DMS153 treated with DMSO at 0.1 percent for 48 hours (cell line): Measurements from ENCODE around the gene AKAP6.

Experiments used
- DNase-seq: peaks from one replicate; lab custom pipeline; 2025; ENCODE audit not compliant: unreplicated experiment; lab: John Stamatoyannopoulos, UW

AKAP6 gene

DNA sequence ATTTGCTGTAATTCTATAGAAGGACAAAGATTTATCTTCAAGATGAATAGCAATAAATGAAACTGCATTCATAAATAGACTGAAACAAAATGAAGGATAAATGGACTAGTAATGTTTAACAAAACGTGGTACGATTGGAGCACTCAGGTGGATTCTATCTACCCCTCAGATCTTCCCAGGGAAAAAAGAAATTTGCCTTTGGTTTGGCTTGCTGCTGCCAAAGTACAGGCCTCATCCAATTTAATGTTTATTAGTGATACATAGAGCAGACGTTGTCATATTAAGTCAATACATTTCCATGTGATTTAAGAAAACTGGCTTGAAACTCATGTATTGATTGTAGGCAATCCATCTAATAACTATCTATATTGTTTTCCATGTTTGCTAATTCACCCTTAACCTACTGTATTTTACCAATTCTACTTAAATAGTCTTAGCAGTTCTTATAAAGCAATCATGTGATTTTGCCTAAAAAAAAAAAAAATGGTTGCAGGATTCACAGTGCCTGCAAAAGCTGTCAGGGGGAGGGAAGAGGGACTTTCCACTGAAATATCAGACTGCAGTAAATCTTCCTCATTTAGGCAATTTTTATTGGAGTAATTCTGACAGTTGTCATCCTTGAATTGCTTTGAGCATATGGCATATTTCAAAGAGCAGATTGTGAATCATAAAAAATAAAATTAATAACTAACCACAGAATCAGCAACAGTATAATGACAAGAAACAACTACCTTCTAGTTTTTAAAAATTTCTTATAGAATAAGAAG, 367.4 kb downstream of the AKAP6 start:
- DNase-seq, result no peak

DNA sequence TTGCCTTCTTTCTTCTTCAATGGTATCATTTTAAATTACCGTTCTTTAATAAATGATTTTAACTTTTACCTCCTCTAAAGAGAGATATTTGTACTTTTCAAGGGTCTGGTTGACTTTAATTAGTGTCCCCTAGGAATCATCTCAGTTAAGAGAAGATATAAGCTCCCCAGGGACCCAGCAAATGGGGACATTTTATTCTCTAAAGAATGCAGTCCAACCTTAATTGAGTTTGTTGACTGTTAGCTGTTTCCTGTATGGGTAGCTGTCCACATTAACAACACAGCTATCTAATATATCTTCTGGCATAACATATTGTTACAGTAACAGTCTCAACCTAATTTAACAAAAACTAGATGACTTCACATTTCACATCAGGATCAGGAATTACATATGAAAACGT, 368.0 kb downstream of the AKAP6 start:
- no peak for DNase-seq

DNA sequence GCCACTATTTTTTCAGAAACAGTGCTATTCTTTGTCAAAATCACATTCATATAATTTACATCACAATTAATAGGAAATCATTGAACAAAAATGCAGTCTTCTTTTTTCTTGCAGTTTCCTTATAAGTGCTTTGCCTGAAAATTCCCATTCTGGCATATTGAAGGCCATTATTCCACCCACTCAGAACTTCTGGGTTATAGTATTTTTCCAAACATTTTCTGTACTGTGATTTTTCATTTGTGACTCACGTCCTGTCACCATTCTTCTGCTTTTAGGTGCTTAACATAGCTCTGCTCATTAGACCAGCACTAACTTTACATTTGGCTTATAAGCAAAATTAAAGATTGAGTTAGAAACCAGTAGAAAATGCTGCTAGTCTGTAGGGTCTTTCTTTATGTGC, 368.6 kb downstream of the AKAP6 start:
- DNase-seq, result no peak

DNA sequence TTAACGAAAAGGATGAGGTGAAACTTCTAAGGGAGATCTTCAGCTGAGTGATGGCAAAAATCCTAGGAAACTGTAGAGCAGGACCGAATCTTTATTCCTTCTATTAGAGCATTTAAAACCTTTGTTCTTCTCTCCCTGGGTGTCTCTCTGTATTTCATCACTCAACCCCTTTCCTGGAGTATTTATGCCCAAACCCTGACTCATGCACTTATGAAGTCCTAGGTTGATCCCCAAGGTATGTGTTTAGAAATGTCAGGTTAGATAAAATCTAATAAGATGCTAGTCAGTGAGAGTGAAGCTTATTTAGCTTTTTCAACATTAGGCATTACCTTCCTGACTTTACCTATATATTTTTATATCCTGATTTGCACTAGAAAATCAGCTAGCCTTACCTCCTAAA, 369.7 kb downstream of the AKAP6 start:
- no peak for DNase-seq

GRCh38 chr14:32701475-32701874, 372.4 kb downstream of the AKAP6 start:
- no peak for DNase-seq

GRCh38 chr14:32702088-32702487, 373.0 kb downstream of the AKAP6 start:
- DNase-seq, result no peak

DNA sequence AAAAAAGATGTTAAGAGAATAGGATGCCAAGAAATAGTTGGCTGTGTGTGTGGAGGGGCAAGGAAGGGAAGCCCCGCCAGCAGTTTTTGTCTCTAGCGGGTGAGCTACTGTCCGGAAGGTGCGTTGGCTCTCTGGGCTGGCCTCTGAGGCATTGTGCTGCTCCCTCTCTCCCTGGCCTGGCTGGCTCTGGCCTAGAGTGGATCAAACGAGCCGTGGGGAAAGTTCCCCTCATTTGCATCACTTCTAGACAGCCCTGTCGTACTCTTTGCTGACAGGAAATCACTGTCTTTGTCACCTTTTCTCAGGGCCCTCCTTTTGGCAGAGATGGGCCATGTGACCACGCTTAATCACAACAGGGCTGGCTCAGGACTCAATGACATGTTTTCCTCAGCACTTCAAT, 373.5 kb downstream of the AKAP6 start:
- no peak for DNase-seq

DNA sequence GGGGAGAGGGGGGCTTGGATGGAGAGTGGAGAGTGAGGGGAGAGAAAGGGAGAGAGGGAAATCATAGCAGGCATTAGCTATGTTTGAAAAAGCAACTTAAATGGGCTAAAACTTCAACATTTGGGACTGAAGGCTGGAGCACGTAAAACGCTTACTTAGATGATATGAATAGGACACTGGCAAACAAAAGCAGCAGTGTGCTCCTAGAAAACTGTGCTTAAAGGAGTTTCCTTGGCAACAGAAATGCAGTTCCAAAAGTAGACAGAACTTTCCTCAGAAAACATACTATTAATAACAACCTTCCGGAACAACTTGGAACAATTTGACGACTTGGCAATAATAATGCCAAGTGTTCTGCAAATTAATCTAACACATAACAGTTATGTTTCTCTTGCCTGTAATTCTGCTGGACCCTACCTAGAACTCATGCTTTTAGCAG, 374.1 kb downstream of the AKAP6 start:
- DNase-seq, result no peak

- no peak for DNase-seq
Measured at GRCh38 chr14:32706721-32707519, 377.8 kb downstream of the AKAP6 start.

DNA sequence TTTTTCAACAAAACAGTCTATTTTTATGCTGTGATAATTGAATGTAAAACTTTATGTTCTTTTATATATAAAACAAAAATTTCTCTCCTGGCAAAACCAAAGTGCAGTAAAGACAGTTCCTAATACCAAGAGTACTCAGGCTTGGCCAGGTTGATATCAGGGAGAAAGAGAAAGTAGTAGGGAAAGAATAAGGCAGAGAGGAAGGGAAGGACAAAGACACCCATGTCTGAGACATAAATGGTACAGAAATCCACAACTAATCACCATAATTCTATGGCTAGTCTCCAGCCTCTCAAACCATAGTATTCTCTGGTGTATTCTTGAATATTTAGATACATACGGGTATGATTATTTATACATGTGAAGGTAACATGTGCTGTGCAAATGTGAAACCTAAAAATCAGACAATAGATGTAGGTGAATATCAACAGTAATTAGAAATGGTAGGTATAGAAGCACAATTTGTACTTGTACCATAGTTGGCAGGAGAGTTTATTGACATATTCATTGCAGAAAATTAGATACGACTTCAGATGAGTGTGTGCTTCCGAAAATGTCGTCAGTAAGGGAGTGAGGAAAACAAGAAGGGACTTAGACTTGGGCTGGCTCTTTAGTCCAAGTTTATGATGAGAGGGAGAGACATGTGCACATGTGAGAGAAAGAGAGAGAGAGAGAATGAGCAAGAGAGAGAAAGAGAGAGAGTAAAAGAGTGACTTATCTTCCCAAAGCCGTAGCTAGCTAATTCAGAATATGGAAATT, 378.8 kb downstream of the AKAP6 start:
- DNase-seq, result no peak

GRCh38 chr14:32709027-32709426, 379.9 kb downstream of the AKAP6 start:
- DNase-seq, result no peak

DNA sequence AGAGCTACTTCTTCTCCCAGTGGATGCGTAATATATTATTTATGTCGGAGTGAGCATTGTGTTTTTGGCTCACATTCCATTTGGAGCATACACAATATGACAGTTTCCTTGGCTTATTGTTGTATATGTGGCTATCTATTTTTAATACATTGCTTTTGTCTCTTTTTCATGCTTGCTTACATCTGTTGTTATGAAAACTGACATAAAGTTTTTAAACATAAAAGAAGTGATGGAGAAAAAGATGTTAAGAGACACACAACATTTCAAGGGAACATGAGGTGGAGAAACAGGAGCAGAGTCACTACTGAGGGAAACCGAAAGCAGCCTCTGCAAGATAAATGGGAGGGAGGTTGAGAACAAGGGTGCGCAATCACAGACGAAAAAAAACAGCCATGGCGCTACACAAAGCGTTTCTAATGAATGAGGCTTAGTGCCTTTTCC, 381.2 kb downstream of the AKAP6 start:
- no peak for DNase-seq

DNA sequence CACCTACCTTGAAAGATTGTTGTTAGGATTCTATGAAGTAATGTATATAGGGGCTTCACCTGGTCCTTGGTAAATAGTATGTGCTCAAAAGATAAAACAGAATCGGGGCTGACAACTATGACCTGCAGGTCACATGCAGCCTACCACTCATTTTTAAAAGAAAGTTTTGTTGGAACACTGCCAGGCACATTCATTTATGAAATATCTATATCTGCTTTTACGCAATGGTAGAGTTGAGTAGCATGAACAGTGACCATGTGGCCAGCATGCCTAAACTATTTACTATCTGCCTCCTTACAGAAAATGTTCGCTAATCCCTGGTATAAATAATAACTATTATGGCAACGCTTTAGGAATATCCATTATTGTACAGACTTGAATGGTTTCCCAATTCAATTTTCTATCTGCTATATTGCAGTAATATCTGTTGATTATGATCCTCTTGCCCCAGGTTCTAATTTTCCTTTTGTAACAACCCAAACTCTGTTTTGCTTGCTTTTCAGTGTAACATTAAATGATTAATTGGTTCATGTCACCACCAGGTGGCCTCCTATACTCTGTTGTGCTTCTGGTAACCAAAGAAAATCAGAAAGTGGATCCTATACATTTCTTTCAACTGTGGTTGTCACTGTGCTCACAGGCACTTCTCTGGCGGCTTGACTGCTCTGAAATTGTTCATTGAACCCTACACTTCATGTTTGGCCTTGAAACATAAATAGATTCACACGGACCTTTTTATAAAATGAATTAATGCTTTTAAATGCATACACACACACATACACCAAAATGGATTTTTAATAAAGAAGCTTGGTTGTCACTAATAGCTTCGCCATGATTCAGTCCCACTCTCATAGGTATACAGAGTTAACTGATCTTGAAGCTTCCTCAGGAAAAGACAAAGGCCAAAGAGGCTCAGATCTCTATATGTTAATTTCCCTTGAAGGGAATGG, 381.9 kb downstream of the AKAP6 start:
- peak; percentile 70 for DNase-seq

- no peak for DNase-seq
Measured at GRCh38 chr14:32713856-32714255, 384.8 kb downstream of the AKAP6 start.

GRCh38 chr14:32719601-32720000, 390.5 kb downstream of the AKAP6 start:
- DNase-seq, result no peak

DNA sequence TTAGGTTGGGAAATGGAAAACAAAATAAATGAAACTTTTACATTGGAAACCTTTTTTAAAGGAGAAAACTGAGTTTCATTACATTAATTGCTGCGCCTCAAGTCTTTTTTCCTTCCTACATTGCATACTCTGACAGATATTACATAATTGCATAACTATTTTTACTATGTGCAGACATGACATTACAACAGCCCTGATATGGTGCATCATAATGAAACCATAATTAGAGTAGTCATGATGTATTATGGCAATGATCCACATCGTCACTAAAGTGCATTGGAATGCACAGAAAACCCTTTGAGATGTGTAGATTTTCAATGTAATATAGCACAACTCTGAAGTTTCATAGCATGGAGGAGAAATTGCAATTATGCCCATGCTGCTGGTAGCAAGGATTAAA, 391.8 kb downstream of the AKAP6 start:
- DNase-seq, result no peak

DNA sequence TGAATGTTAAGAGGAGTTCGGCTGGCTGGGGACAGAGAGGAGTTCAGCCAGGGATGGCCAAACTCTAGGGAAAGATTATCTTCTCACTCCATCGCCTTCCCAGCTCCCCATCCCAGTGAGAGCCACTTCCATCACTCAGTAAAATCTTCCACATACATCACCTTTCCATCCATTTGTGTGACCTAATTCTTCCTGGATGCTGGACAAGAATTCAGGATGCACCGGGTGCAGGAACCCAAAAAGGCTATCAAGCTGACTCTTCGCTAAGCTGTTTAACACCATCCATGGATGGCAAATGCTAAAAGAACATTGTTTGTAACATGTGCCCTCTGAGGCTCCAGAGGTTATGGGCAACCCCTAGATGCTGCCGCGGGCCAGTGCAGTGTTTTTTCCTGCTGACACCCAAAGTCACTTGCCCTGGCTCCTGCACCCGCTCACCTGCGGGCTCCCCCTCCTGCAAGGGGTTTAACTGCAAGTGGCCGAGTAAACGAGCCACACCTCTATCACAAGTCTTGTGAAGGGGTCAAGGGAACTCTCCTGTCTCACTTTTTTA, 393.6 kb downstream of the AKAP6 start:
- DNase-seq, result no peak

DNA sequence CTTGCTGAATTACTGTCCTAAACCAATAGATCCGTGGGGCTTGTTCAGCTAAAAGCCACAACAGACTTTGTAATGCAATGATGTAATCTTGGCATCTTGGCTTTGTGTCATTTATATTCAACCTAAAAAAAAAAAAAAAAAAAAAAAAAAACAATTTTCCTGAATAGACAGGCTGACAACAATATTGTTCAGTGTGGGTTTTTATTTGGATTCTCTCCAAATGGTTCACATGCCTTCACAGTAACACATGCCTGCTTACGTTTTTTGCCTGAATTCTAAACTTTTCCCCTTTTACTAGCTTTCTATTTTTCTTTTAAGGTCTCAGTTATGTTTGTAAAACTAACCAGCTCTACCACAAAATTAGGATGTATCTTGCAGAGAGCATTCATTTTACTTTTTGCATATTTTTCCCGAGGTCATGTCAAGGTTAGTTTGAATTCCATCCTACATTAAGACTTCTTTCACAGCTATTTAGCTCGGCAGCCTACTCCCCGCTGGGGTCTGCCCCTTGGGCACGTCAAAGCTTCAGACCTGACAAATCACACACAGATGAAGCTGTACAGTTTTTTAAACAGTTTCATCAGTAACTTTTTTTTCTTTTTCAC, 395.9 kb downstream of the AKAP6 start:
- DNase-seq, result no peak

DNA sequence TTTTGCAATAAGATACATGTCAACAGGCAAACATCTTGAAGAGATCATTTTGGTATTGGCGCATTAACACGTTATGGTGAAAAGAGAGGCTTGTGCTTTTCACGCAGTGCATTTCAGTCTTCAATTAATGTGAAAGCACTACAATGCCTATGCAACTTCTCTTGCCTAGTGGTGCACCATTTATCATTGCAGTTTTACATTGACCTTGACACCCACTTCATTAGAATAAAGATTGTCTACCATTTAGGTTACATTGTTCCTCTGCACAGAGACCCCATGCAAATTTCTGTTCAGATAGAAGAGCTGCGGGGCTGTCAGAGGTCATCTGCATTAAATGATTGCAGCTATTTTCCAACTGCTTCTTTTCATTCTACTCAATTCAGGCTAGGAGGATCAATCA, 397.4 kb downstream of the AKAP6 start:
- no peak for DNase-seq

DNA sequence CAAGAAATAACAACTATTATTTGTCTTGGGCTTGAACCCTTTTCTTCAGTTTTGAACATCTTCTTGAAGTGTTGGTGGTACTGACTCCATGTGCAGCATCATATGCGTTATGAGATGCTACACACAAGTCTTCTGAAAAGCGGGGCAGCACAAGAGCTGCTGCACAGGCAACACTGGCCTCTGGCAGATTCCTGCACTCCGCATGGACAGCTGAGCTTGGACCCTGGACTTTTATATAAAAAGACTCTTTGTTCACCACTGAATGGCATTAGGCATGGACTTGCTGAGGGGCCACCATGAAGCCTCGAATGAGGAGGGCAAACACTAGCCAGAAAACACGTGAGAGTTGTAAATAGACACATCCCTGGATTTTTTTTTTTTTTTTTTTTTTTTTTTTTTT, 398.7 kb downstream of the AKAP6 start:
- no peak for DNase-seq
